ENCODE results near the gene SLC24A4. TPM values are rescaled to one million over a fixed set of nuclear protein-coding genes. Genes with fewer than 3 reads are reported as not detected.
A peak's percentile ranks its signal among the peaks of the same experiment; 100 is the strongest.

Gene SLC24A4
- total RNA-seq, 2 donors from 2014 or later: not detected

GRCh38 chr14:92302481-92302880 lies 20.5 kb upstream of the SLC24A4 start:
- H3K4me3 Mint-ChIP-seq: no peak overlapping the region
- ATAC-seq (replicated peaks): no peak
- no peak overlapping the region for H3K27ac Mint-ChIP-seq
- no peaks in the 10 kb centered on the region for H3K4me1 Mint-ChIP-seq
- H3K27me3 Mint-ChIP-seq: peaks cover 32% of the 10 kb centered on the region
- H3K36me3 Mint-ChIP-seq (ENCODE audit: low read depth): no peaks in the 10 kb centered on the region
- H3K9me3 Mint-ChIP-seq: no peaks in the 10 kb centered on the region

GRCh38 chr14:92308716-92309115 lies 14.2 kb upstream of the SLC24A4 start:
- H3K36me3 Mint-ChIP-seq (ENCODE audit: low read depth): no peaks in the 10 kb centered on the region
- no peak overlapping the region for H3K4me3 Mint-ChIP-seq
- no peaks in the 10 kb centered on the region for H3K9me3 Mint-ChIP-seq
- no peak for ATAC-seq (replicated peaks)
- peaks cover 4% of the 10 kb centered on the region for H3K27me3 Mint-ChIP-seq
- H3K4me1 Mint-ChIP-seq: no peaks in the 10 kb centered on the region
- no peak overlapping the region for H3K27ac Mint-ChIP-seq

- no peaks in the 10 kb centered on the region for H3K27me3 Mint-ChIP-seq
- ATAC-seq (replicated peaks): no peak
- no peak overlapping the region for H3K27ac Mint-ChIP-seq
- no peaks in the 10 kb centered on the region for H3K36me3 Mint-ChIP-seq (ENCODE audit: low read depth)
- no peak overlapping the region for H3K4me3 Mint-ChIP-seq
- no peaks in the 10 kb centered on the region for H3K4me1 Mint-ChIP-seq
- no peaks in the 10 kb centered on the region for H3K9me3 Mint-ChIP-seq
Observed at GRCh38 chr14:92309968-92310530, 12.9 kb upstream of the SLC24A4 start.

GRCh38 chr14:92310776-92311375 lies 12.1 kb upstream of the SLC24A4 start:
- no peak for ATAC-seq (replicated peaks)

GRCh38 chr14:92314182-92314581 lies 8.8 kb upstream of the SLC24A4 start:
- no peak overlapping the region for H3K27ac Mint-ChIP-seq
- peaks cover 8% of the 10 kb centered on the region for H3K9me3 Mint-ChIP-seq
- ATAC-seq (replicated peaks): no peak
- H3K4me1 Mint-ChIP-seq: no peaks in the 10 kb centered on the region
- H3K36me3 Mint-ChIP-seq (ENCODE audit: low read depth): no peaks in the 10 kb centered on the region
- no peak overlapping the region for H3K4me3 Mint-ChIP-seq
- H3K27me3 Mint-ChIP-seq: peaks cover 12% of the 10 kb centered on the region

More at GRCh38 chr14:92310776-92311375, 12.1 kb upstream of the SLC24A4 start:
- Mint-ChIP-seq H3K4me3 (no peak overlapping the region), H3K27me3 (no peaks in the 10 kb centered on the region), H3K27ac (no peak overlapping the region), H3K36me3 (ENCODE audit: low read depth) (no peaks in the 10 kb centered on the region), H3K9me3 (no peaks in the 10 kb centered on the region), H3K4me1 (no peaks in the 10 kb centered on the region)

- Mint-ChIP-seq H3K36me3 (ENCODE audit: low read depth) (no peaks in the 10 kb centered on the region), H3K4me3 (no peak overlapping the region), H3K4me1 (no peaks in the 10 kb centered on the region), H3K27ac (no peak overlapping the region), H3K27me3 (peaks cover 18% of the 10 kb centered on the region), H3K9me3 (peaks cover 8% of the 10 kb centered on the region)
- no peak for ATAC-seq (replicated peaks)
Observed at GRCh38 chr14:92315050-92315805, 7.7 kb upstream of the SLC24A4 start.

GRCh38 chr14:92316176-92316575 lies 6.8 kb upstream of the SLC24A4 start:
- no peaks in the 10 kb centered on the region for H3K4me1 Mint-ChIP-seq
- no peak overlapping the region for H3K27ac Mint-ChIP-seq
- ATAC-seq (replicated peaks): no peak
- H3K9me3 Mint-ChIP-seq: peaks cover 8% of the 10 kb centered on the region
- peaks cover 21% of the 10 kb centered on the region for H3K27me3 Mint-ChIP-seq
- no peak overlapping the region for H3K4me3 Mint-ChIP-seq
- no peaks in the 10 kb centered on the region for H3K36me3 Mint-ChIP-seq (ENCODE audit: low read depth)

- H3K4me1 Mint-ChIP-seq: no peaks in the 10 kb centered on the region
- H3K9me3 Mint-ChIP-seq: peaks cover 8% of the 10 kb centered on the region
- H3K4me3 Mint-ChIP-seq: no peak overlapping the region
- ATAC-seq (replicated peaks): peak; percentile 80
- H3K27me3 Mint-ChIP-seq: peaks cover 28% of the 10 kb centered on the region
- no peaks in the 10 kb centered on the region for H3K36me3 Mint-ChIP-seq (ENCODE audit: low read depth)
- H3K27ac Mint-ChIP-seq: no peak overlapping the region
Observed at GRCh38 chr14:92316937-92317336, 6.0 kb upstream of the SLC24A4 start.

GRCh38 chr14:92317511-92317910 lies 5.5 kb upstream of the SLC24A4 start:
- no peaks in the 10 kb centered on the region for H3K4me1 Mint-ChIP-seq

GRCh38 chr14:92321701-92322100 lies 1.3 kb upstream of the SLC24A4 start:
- H3K27me3 Mint-ChIP-seq: peaks cover 62% of the 10 kb centered on the region
- H3K9me3 Mint-ChIP-seq: peaks cover 8% of the 10 kb centered on the region
- no peak overlapping the region for H3K4me3 Mint-ChIP-seq
- no peaks in the 10 kb centered on the region for H3K36me3 Mint-ChIP-seq (ENCODE audit: low read depth)
- H3K4me1 Mint-ChIP-seq: no peaks in the 10 kb centered on the region
- H3K27ac Mint-ChIP-seq: no peak overlapping the region
- no peak for ATAC-seq (replicated peaks)

More at GRCh38 chr14:92317511-92317910, 5.5 kb upstream of the SLC24A4 start:
- no peak for ATAC-seq (replicated peaks)
- Mint-ChIP-seq H3K27ac (no peak overlapping the region), H3K36me3 (ENCODE audit: low read depth) (no peaks in the 10 kb centered on the region), H3K9me3 (peaks cover 8% of the 10 kb centered on the region), H3K4me3 (no peak overlapping the region), H3K27me3 (peaks cover 31% of the 10 kb centered on the region)

- Mint-ChIP-seq H3K4me3 (no peak overlapping the region), H3K4me1 (no peaks in the 10 kb centered on the region), H3K9me3 (peaks cover under 1% of the 10 kb centered on the region)
Observed at GRCh38 chr14:92322516-92322915, 449 bp upstream of the SLC24A4 start.

GRCh38 chr14:92323916-92324818 lies 1.2 kb downstream of the SLC24A4 start:
- H3K36me3 Mint-ChIP-seq (ENCODE audit: low read depth): no peaks in the 10 kb centered on the region
- H3K4me1 Mint-ChIP-seq: no peaks in the 10 kb centered on the region
- ATAC-seq (replicated peaks): no peak
- H3K4me3 Mint-ChIP-seq: no peak overlapping the region
- H3K9me3 Mint-ChIP-seq: no peaks in the 10 kb centered on the region
- H3K27me3 Mint-ChIP-seq: peaks cover 57% of the 10 kb centered on the region
- no peak overlapping the region for H3K27ac Mint-ChIP-seq

More at GRCh38 chr14:92322516-92322915, 449 bp upstream of the SLC24A4 start:
- H3K36me3 Mint-ChIP-seq (ENCODE audit: low read depth): no peaks in the 10 kb centered on the region
- ATAC-seq (replicated peaks): no peak
- H3K27me3 Mint-ChIP-seq: peaks cover 64% of the 10 kb centered on the region
- H3K27ac Mint-ChIP-seq: no peak overlapping the region

GRCh38 chr14:92325835-92326234 lies 2.9 kb downstream of the SLC24A4 start:
- H3K4me1 Mint-ChIP-seq: no peaks in the 10 kb centered on the region
- no peak overlapping the region for H3K27ac Mint-ChIP-seq
- no peaks in the 10 kb centered on the region for H3K36me3 Mint-ChIP-seq (ENCODE audit: low read depth)
- H3K4me3 Mint-ChIP-seq: no peak overlapping the region
- no peak for ATAC-seq (replicated peaks)
- peaks cover 50% of the 10 kb centered on the region for H3K27me3 Mint-ChIP-seq
- H3K9me3 Mint-ChIP-seq: no peaks in the 10 kb centered on the region

GRCh38 chr14:92328664-92329255 lies 5.8 kb downstream of the SLC24A4 start:
- no peaks in the 10 kb centered on the region for H3K9me3 Mint-ChIP-seq
- no peaks in the 10 kb centered on the region for H3K36me3 Mint-ChIP-seq (ENCODE audit: low read depth)
- H3K27ac Mint-ChIP-seq: no peak overlapping the region
- peaks cover 36% of the 10 kb centered on the region for H3K27me3 Mint-ChIP-seq
- no peak for ATAC-seq (replicated peaks)
- no peak overlapping the region for H3K4me3 Mint-ChIP-seq
- no peaks in the 10 kb centered on the region for H3K4me1 Mint-ChIP-seq
